ENCODE data around the gene GSTT2. TPM values are rescaled to one million over a fixed set of nuclear protein-coding genes. Genes with fewer than 3 reads are reported as not detected.
"Not testable (repeated sequence)": the region's sequence is repeated elsewhere in the genome, so short reads cannot be mapped to it uniquely, and the experiment has no call there.

The GSTT2 gene
- total RNA-seq (not detected), polyA plus RNA-seq (not detected), total RNA-seq (0 reads per million in 6 experiments)

GRCh38 chr22:23979557-23980240 lies at the start of gene GSTT2:
GSTT2 (plus strand) TSS chr22:23980134.
- H3K27ac Mint-ChIP-seq, POLR2A ChIA-PET, H3K4me3 Mint-ChIP-seq, H3K4me1 Mint-ChIP-seq, DNase-seq, H3K36me3 Mint-ChIP-seq, H3K27me3 Mint-ChIP-seq, H3K9me3 Mint-ChIP-seq: not testable (repeated sequence)
- ATAC-seq, result peak in 1 of 2 donors; percentile 37

GRCh38 chr22:23938328-23939016 lies 41.5 kb upstream of the GSTT2 start:
- Mint-ChIP-seq H3K36me3 (no peaks in the 10 kb centered on the region), H3K9me3 (no peaks in the 10 kb centered on the region), H3K27me3 (no peaks in the 10 kb centered on the region), H3K27ac (no peak overlapping the region), H3K4me3 (no peak overlapping the region), H3K4me1 (no peaks in the 10 kb centered on the region)
- DNase-seq (no peak), ATAC-seq (no peak)
- POLR2A ChIA-PET, result no interaction called here

- Mint-ChIP-seq H3K4me3 (no peak overlapping the region), H3K36me3 (no peaks in the 10 kb centered on the region), H3K4me1 (no peaks in the 10 kb centered on the region), H3K9me3 (no peaks in the 10 kb centered on the region), H3K27ac (peak overlapping the region in 1 of 10 donors; percentile 34), H3K27me3 (no peaks in the 10 kb centered on the region)
- POLR2A ChIA-PET, result interaction anchor here (0.5 kb wide), 1 partner anchor 163 kb away, joined by 3 read pairs; no protein-coding TSS in a partner anchor
- DNase-seq (no peak), ATAC-seq (no peak)
Observed at GRCh38 chr22:23939017-23939357, 40.9 kb upstream of the GSTT2 start.

GRCh38 chr22:23940166-23940565 lies 39.8 kb upstream of the GSTT2 start:
- POLR2A ChIA-PET, H3K36me3 Mint-ChIP-seq, H3K27me3 Mint-ChIP-seq, H3K4me3 Mint-ChIP-seq, DNase-seq, H3K9me3 Mint-ChIP-seq, H3K4me1 Mint-ChIP-seq, ATAC-seq, H3K27ac Mint-ChIP-seq: not testable (repeated sequence)

- DNase-seq, POLR2A ChIA-PET: not testable (repeated sequence)
Observed at GRCh38 chr22:23947391-23947790, 32.5 kb upstream of the GSTT2 start.

GRCh38 chr22:23949764-23950163 lies 30.2 kb upstream of the GSTT2 start:
- H3K27ac Mint-ChIP-seq, H3K9me3 Mint-ChIP-seq, H3K4me3 Mint-ChIP-seq, ATAC-seq, DNase-seq, POLR2A ChIA-PET, H3K36me3 Mint-ChIP-seq, H3K27me3 Mint-ChIP-seq, H3K4me1 Mint-ChIP-seq: not testable (repeated sequence)

More at GRCh38 chr22:23947391-23947790, 32.5 kb upstream of the GSTT2 start:
- H3K9me3 Mint-ChIP-seq, ATAC-seq, H3K4me1 Mint-ChIP-seq, H3K27me3 Mint-ChIP-seq, H3K4me3 Mint-ChIP-seq, H3K27ac Mint-ChIP-seq, H3K36me3 Mint-ChIP-seq: not testable (repeated sequence)

- H3K4me3 Mint-ChIP-seq, ATAC-seq, DNase-seq, H3K27ac Mint-ChIP-seq, H3K27me3 Mint-ChIP-seq, H3K4me1 Mint-ChIP-seq, H3K36me3 Mint-ChIP-seq, H3K9me3 Mint-ChIP-seq, POLR2A ChIA-PET: not testable (repeated sequence)
Observed at GRCh38 chr22:23951383-23951782, 28.6 kb upstream of the GSTT2 start.

GRCh38 chr22:23952794-23953405 lies 27.0 kb upstream of the GSTT2 start:
- peak in 1 of 10 donors; percentile 45 for DNase-seq
- H3K27me3 Mint-ChIP-seq, H3K4me3 Mint-ChIP-seq, POLR2A ChIA-PET, H3K9me3 Mint-ChIP-seq, H3K4me1 Mint-ChIP-seq, H3K36me3 Mint-ChIP-seq, ATAC-seq: not testable (repeated sequence)
- H3K27ac Mint-ChIP-seq, result peak overlapping the region in 1 of 10 donors; percentile 13

- H3K36me3 Mint-ChIP-seq, H3K9me3 Mint-ChIP-seq, ATAC-seq, H3K27me3 Mint-ChIP-seq, DNase-seq, H3K4me1 Mint-ChIP-seq, H3K4me3 Mint-ChIP-seq, POLR2A ChIA-PET: not testable (repeated sequence)
- peak overlapping the region in 1 of 10 donors; percentile 65 for H3K27ac Mint-ChIP-seq
Observed at GRCh38 chr22:23953485-23953884, 26.4 kb upstream of the GSTT2 start.

GRCh38 chr22:23954193-23954990 lies 25.5 kb upstream of the GSTT2 start:
- H3K9me3 Mint-ChIP-seq, ATAC-seq, H3K4me1 Mint-ChIP-seq: not testable (repeated sequence)

GRCh38 chr22:23954991-23955305 lies 25.0 kb upstream of the GSTT2 start:
- H3K4me3 Mint-ChIP-seq, ATAC-seq, H3K9me3 Mint-ChIP-seq, H3K4me1 Mint-ChIP-seq, H3K27me3 Mint-ChIP-seq, POLR2A ChIA-PET, DNase-seq, H3K36me3 Mint-ChIP-seq: not testable (repeated sequence)
- H3K27ac Mint-ChIP-seq, result peak overlapping the region in 1 of 10 donors; percentile 11

More at GRCh38 chr22:23954193-23954990, 25.5 kb upstream of the GSTT2 start:
- H3K27me3 Mint-ChIP-seq, POLR2A ChIA-PET, H3K4me3 Mint-ChIP-seq, DNase-seq, H3K36me3 Mint-ChIP-seq: not testable (repeated sequence)
- peak overlapping the region in 2 of 10 donors; percentile 2 to 11 for H3K27ac Mint-ChIP-seq

- H3K4me1 Mint-ChIP-seq, H3K27ac Mint-ChIP-seq, H3K9me3 Mint-ChIP-seq, H3K4me3 Mint-ChIP-seq, POLR2A ChIA-PET, ATAC-seq, DNase-seq, H3K27me3 Mint-ChIP-seq, H3K36me3 Mint-ChIP-seq: not testable (repeated sequence)
Observed at GRCh38 chr22:23955886-23956285, 24.0 kb upstream of the GSTT2 start.

GRCh38 chr22:23956301-23956900 lies 23.5 kb upstream of the GSTT2 start:
- POLR2A ChIA-PET, result not testable (repeated sequence)

More at GRCh38 chr22:23956301-23956900, 23.5 kb upstream of the GSTT2 start:
- H3K4me1 Mint-ChIP-seq, H3K4me3 Mint-ChIP-seq, H3K27me3 Mint-ChIP-seq, H3K36me3 Mint-ChIP-seq, H3K9me3 Mint-ChIP-seq: not testable (repeated sequence)
- DNase-seq (peak; percentile 55 to 86 (median 73)), ATAC-seq (peak; percentile 89 to 98)
- H3K27ac Mint-ChIP-seq, result peak overlapping the region in 3 of 10 donors; percentile 41 to 88 (median 77)

Data from naive thymus-derived CD8-positive, alpha-beta T cell (primary cell).